Testis (tissue), 2 donors: ENCODE data around the gene CCDC192.

Experiments used
- POLR2A ChIP-seq: fragments of 450-650 bp; IDR thresholded peaks from one replicate; pipeline ENCODE4 v1.6.1; 2017; ENCODE audit warnings: antibody characterized with exemption, mild to moderate bottlenecking, moderate library complexity
- TF ChIP-seq, protein P1 (sequence below), 3 experiments: fragments of 450-650 bp in 2 of 3; fragments of 200-600 bp in 1 of 3; sonication (generic) in 1 of 3; IDR thresholded peaks; one replicate each; pipeline ENCODE4 v1.5.1; 2016 to 2019; ENCODE audit warnings: antibody characterized with exemption in 3 of 3, mild to moderate bottlenecking in 2 of 3, moderate library complexity in 1 of 3

DNA sequence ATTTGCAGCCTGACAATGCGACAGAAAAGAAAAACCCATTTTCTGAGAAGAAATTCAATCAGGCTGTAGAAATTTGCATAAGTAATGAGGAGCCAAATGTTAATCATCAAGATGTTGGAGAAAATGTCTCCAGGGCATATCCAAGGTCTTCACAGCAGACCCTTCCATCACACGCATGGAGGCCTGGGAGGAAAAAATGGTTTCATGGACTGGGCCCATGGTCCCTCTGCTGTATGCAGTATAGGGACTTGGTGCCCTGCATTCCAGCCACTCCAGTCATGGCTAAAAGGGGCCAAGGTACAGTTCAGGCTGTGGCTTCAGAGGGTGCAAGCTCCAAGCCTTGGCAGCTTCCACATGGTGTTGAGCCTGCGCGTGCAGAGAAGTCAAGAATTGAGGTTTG is 73.3 kb downstream of the CCDC192 start:
- TF ChIP-seq, protein P1, sequence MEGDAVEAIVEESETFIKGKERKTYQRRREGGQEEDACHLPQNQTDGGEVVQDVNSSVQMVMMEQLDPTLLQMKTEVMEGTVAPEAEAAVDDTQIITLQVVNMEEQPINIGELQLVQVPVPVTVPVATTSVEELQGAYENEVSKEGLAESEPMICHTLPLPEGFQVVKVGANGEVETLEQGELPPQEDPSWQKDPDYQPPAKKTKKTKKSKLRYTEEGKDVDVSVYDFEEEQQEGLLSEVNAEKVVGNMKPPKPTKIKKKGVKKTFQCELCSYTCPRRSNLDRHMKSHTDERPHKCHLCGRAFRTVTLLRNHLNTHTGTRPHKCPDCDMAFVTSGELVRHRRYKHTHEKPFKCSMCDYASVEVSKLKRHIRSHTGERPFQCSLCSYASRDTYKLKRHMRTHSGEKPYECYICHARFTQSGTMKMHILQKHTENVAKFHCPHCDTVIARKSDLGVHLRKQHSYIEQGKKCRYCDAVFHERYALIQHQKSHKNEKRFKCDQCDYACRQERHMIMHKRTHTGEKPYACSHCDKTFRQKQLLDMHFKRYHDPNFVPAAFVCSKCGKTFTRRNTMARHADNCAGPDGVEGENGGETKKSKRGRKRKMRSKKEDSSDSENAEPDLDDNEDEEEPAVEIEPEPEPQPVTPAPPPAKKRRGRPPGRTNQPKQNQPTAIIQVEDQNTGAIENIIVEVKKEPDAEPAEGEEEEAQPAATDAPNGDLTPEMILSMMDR (IDR thresholded peaks at IDR 0.05), result no peak
- no peak for TF ChIP-seq POLR2A
